Spleen (tissue), 7 donors: ENCODE results near the gene LENEP.

Experiments used
- POLR2A ChIP-seq, 3 donors: fragments of 450-650 bp; IDR thresholded peaks; one replicate each; pipeline ENCODE4 v1.5.1; 2017; ENCODE audit warnings: antibody characterized with exemption in 3 of 3, mild to moderate bottlenecking in 1 of 3
- TF ChIP-seq, protein P1 (sequence below), 11 experiments: fragments of 200-600 bp in 7 of 11; fragments of 450-650 bp in 4 of 11; sonication (generic) in 4 of 11; IDR thresholded peaks in 8 of 11; conservative IDR thresholded peaks in 3 of 11; 1 replicate in 7 of 11; 2 replicates in 4 of 11; pipeline versions ENCODE4 v1.4.0 to v1.8.0; 2016 to 2021; ENCODE audit warnings: antibody characterized with exemption in 11 of 11, inconsistent platforms in 4 of 11, mild to moderate bottlenecking in 1 of 11
- donor health status: DM: no; HTN: no; CAD: no; lungs with moderate emphysema.
- donor health status: DM: no; HTN: no; CAD: no.
- donor health status: DM: no; HTN: no; CAD: no.

DNA sequence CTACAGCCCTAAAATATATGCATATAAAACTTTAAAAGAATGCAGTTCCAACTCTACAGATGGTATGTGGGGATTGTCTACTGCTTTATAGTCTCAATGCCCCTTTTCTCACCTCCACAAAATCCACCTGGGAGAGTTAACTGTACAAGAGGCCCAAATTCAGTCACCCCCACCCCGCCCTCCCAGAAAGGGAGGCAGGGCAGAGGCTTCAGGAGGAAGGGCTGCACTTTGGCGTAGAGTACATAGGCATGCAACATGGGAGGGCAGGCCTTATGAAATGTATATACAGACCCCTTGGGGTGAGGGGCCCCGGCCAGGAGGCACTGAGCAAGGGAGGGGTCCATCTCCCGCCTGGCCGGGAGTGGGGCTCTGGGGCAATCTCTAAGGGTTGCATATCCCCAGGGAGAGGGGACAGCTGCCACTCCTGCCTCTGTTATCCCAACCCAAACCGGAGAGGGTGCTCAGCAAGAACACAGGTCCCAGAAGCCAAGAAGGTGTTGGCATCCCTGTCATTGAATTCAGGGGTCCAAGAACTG is 30.5 kb upstream of the LENEP start:
- TF ChIP-seq, protein P1, sequence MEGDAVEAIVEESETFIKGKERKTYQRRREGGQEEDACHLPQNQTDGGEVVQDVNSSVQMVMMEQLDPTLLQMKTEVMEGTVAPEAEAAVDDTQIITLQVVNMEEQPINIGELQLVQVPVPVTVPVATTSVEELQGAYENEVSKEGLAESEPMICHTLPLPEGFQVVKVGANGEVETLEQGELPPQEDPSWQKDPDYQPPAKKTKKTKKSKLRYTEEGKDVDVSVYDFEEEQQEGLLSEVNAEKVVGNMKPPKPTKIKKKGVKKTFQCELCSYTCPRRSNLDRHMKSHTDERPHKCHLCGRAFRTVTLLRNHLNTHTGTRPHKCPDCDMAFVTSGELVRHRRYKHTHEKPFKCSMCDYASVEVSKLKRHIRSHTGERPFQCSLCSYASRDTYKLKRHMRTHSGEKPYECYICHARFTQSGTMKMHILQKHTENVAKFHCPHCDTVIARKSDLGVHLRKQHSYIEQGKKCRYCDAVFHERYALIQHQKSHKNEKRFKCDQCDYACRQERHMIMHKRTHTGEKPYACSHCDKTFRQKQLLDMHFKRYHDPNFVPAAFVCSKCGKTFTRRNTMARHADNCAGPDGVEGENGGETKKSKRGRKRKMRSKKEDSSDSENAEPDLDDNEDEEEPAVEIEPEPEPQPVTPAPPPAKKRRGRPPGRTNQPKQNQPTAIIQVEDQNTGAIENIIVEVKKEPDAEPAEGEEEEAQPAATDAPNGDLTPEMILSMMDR (IDR thresholded peaks at IDR 0.05 in 8 of 11, conservative IDR thresholded peaks at IDR 0.05 in 3 of 11): no peak
- no peak for TF ChIP-seq POLR2A (IDR thresholded peaks at IDR 0.05)
